ENCODE measurements around the gene SERPINC1.
"Not testable (repeated sequence)": the region's sequence is repeated elsewhere in the genome, so short reads cannot be mapped to it uniquely, and the experiment has no call there.

The SERPINC1 gene

DNA sequence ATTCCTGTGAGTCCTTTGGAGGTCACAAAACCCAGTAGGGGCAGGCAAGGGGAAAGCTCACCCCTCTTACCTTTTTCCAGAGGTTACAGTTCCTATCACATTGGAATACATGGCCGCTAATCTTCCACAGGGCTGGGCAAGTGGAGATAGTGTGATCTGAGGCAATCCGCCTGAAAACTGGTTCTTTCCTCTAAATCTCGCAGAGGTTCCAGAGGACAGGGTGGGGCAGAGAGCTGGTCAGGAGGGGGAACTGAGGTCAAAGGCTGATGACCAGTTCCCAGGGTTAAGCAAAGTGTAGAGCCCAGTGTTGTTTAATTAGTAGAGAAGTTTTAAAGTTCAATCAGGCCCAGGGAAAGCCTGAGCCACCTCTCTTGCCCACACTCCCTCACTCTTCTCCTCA, at the start of gene SERPINC1:
SERPINC1 (minus strand) TSS at position 179 of the 400 bp plus-strand sequence; CDS start at position 111, 68 bp downstream.
- H3K4me3 ChIP-seq (ENCODE audit: low read depth in 1 of 2, low read length in 2 of 2), result no peak within 1 kb of the TSS
- H3K27me3 ChIP-seq (ENCODE audit: control insufficient read depth in 1 of 2, insufficient read depth in 2 of 2, low read length in 2 of 2), result no peaks in the 10 kb centered on the region
- H3K27ac ChIP-seq (ENCODE audit: low read depth, low read length), result no peak within 1 kb of the TSS
- no peaks in the 10 kb centered on the region for H3K4me1 ChIP-seq (ENCODE audit: control insufficient read depth in 1 of 2, insufficient read depth in 2 of 2, low read length in 2 of 2)
- no peak within 1 kb of the TSS for H3K9ac ChIP-seq (ENCODE audit: low read depth in 1 of 2, low read length in 2 of 2)
- H3K36me3 ChIP-seq (ENCODE audit: control insufficient read depth in 1 of 2, insufficient read depth in 2 of 2, low read length in 2 of 2), result no peaks in the 10 kb centered on the region
- no peaks in the 10 kb centered on the region for H3K9me3 ChIP-seq (ENCODE audit: control insufficient read depth in 1 of 2, low read length in 2 of 2)

DNA sequence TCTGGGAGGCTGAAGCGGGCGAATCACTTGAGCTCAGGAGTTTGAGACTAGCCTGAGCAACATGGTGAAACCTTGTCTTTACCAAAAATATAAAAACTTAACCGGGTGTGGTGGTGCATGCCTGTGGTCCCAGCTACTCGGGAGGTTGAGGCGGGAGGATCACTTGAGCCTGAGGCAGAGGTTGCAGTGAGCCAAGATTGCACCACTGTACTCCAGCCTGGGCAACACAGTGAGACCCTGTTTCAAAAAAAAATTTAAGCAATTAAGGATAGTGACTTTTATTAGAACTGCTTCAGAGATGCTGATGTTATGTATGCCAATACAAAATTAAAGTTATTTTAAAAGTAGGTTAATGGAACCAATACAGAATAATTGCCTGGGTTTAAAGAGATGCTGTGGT, 48.8 kb upstream of the SERPINC1 start:
- not testable (repeated sequence) for H3K27me3 ChIP-seq (ENCODE audit: control insufficient read depth in 1 of 2, insufficient read depth in 2 of 2, low read length in 2 of 2); H3K4me3 ChIP-seq (ENCODE audit: low read depth in 1 of 2, low read length in 2 of 2); H3K27ac ChIP-seq (ENCODE audit: low read depth, low read length); H3K9ac ChIP-seq (ENCODE audit: low read depth in 1 of 2, low read length in 2 of 2); H3K4me1 ChIP-seq (ENCODE audit: control insufficient read depth in 1 of 2, insufficient read depth in 2 of 2, low read length in 2 of 2); H3K9me3 ChIP-seq (ENCODE audit: control insufficient read depth in 1 of 2, low read length in 2 of 2)
- peaks cover 29 to 44% of the 10 kb centered on the region in 2 donors for H3K36me3 ChIP-seq (ENCODE audit: control insufficient read depth in 1 of 2, insufficient read depth in 2 of 2, low read length in 2 of 2)

DNA sequence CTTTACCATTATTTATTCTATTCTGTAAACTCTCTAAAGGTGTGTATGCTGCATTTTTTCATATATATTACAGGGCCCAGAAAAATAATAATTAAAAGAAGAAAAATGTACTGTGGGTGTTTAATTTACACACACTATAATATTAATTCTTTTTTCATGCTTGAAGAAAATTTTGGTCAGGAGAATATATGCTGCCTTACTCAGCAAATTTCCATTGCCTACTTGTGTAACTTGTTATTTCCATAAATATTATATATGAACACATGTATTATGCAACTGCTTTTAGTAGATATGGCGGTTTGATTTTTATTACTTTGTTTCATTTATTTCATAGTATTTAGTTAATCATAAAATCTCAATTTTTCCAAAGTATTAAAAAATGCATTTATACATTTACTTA, 46.4 kb upstream of the SERPINC1 start:
- Histone ChIP-seq H3K27me3 (ENCODE audit: control insufficient read depth in 1 of 2, insufficient read depth in 2 of 2, low read length in 2 of 2) (no peaks in the 10 kb centered on the region), H3K4me1 (ENCODE audit: control insufficient read depth in 1 of 2, insufficient read depth in 2 of 2, low read length in 2 of 2) (no peaks in the 10 kb centered on the region), H3K27ac (ENCODE audit: low read depth, low read length) (no peak overlapping the region), H3K9ac (ENCODE audit: low read depth in 1 of 2, low read length in 2 of 2) (no peak overlapping the region), H3K4me3 (ENCODE audit: low read depth in 1 of 2, low read length in 2 of 2) (no peak overlapping the region), H3K36me3 (ENCODE audit: control insufficient read depth in 1 of 2, insufficient read depth in 2 of 2, low read length in 2 of 2) (peaks cover 36 to 44% of the 10 kb centered on the region in 2 donors), H3K9me3 (ENCODE audit: control insufficient read depth in 1 of 2, low read length in 2 of 2) (no peaks in the 10 kb centered on the region)

DNA sequence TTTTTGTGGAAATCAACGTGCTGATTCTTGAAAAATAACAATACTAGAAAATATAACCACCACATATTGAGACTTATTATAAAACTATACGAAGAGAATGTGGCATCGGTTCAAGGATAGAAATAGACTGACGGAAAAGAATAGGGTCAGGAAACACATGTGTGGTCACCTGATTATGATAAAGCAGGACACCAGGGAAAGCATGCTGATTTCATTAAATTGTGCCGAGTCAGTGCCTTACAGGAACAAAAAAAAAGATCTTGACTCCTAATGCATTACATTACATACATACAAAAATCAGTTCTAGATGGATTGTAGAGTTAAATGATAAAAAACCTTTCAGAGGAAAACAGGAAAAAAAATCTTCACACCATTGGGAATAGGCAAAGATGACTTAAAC, 43.5 kb upstream of the SERPINC1 start:
- H3K4me3 ChIP-seq (ENCODE audit: low read depth in 1 of 2, low read length in 2 of 2), result no peak overlapping the region
- no peak overlapping the region for H3K9ac ChIP-seq (ENCODE audit: low read depth in 1 of 2, low read length in 2 of 2)
- no peaks in the 10 kb centered on the region for H3K4me1 ChIP-seq (ENCODE audit: control insufficient read depth in 1 of 2, insufficient read depth in 2 of 2, low read length in 2 of 2)
- H3K9me3 ChIP-seq (ENCODE audit: control insufficient read depth in 1 of 2, low read length in 2 of 2), result no peaks in the 10 kb centered on the region
- H3K27ac ChIP-seq (ENCODE audit: low read depth, low read length), result no peak overlapping the region
- no peaks in the 10 kb centered on the region for H3K27me3 ChIP-seq (ENCODE audit: control insufficient read depth in 1 of 2, insufficient read depth in 2 of 2, low read length in 2 of 2)
- H3K36me3 ChIP-seq (ENCODE audit: control insufficient read depth in 1 of 2, insufficient read depth in 2 of 2, low read length in 2 of 2), result peaks cover 29 to 48% of the 10 kb centered on the region in 2 donors

DNA sequence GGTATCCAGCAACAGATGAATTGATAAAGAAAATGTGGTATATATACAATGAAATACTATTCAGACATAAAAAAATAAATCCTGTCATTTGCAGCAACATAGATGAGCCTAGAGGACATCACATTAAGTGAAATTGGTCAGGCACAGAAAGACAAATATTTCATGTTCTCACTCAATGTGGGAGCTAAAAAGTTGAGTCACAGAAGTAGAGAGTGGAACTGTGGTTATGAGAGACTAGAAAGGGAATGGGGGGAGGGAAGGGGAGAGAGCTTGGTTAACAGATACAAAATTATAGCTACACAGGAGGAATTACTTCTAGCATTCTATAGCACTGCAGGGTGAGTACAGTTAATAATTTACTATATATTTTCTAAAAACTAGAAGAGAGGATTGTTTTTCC, 37.1 kb upstream of the SERPINC1 start:
- Histone ChIP-seq H3K9ac (ENCODE audit: low read depth in 1 of 2, low read length in 2 of 2) (no peak overlapping the region), H3K27me3 (ENCODE audit: control insufficient read depth in 1 of 2, insufficient read depth in 2 of 2, low read length in 2 of 2) (no peaks in the 10 kb centered on the region), H3K27ac (ENCODE audit: low read depth, low read length) (no peak overlapping the region), H3K9me3 (ENCODE audit: control insufficient read depth in 1 of 2, low read length in 2 of 2) (no peaks in the 10 kb centered on the region), H3K4me1 (ENCODE audit: control insufficient read depth in 1 of 2, insufficient read depth in 2 of 2, low read length in 2 of 2) (no peaks in the 10 kb centered on the region), H3K36me3 (ENCODE audit: control insufficient read depth in 1 of 2, insufficient read depth in 2 of 2, low read length in 2 of 2) (peaks cover 4 to 67% of the 10 kb centered on the region in 2 donors), H3K4me3 (ENCODE audit: low read depth in 1 of 2, low read length in 2 of 2) (no peak overlapping the region)

DNA sequence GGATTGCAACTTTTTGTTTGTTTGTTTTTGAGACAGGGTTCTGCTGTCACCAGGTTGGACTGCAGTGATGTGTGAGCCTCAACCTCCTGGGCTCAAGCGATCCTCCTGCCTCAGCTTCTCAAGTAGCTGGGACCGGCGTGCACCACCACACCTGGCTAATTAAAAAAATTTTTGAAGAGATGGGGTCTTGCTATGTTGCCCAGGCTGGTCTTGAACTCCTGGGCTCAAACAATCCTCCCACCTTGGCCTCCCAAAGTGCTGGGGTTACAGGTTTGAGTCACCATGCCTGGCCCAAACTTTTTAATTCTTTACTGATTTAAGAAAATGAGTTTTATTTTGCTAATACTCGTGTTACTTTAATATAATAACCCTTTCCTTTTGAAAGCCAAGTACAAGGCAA, 31.5 kb upstream of the SERPINC1 start:
- Histone ChIP-seq H3K36me3 (ENCODE audit: control insufficient read depth in 1 of 2, insufficient read depth in 2 of 2, low read length in 2 of 2) (peaks cover 38 to 83% of the 10 kb centered on the region in 2 donors), H3K4me3 (ENCODE audit: low read depth in 1 of 2, low read length in 2 of 2) (no peak overlapping the region), H3K9me3 (ENCODE audit: control insufficient read depth in 1 of 2, low read length in 2 of 2) (no peaks in the 10 kb centered on the region), H3K4me1 (ENCODE audit: control insufficient read depth in 1 of 2, insufficient read depth in 2 of 2, low read length in 2 of 2) (no peaks in the 10 kb centered on the region), H3K27me3 (ENCODE audit: control insufficient read depth in 1 of 2, insufficient read depth in 2 of 2, low read length in 2 of 2) (no peaks in the 10 kb centered on the region), H3K9ac (ENCODE audit: low read depth in 1 of 2, low read length in 2 of 2) (no peak overlapping the region), H3K27ac (ENCODE audit: low read depth, low read length) (no peak overlapping the region)

DNA sequence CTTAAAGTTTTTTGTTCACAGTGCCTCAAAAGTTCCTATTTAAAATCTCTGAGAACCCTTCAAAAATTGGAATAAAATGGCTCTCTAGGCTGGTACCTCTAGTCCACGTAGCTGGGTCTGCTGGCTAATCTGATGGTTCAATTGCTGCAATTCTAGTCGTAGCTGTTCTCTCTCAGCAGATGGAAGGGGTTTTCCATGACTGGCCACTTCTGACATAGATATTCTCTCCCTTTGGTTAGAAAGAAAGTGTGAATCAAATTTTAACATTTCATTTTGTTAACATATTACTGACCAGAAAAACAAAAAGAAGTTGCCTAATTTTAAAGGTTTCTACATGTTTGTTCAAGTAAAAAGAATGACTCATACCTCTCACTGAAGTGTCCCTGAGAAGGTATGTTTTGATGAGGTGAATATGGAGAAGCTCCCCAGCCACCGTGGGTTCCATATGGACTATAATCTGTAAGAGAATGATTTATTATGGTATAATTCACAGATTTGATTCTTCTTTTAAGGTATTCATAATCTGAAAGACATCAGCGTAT, 29.3 kb upstream of the SERPINC1 start:
- Histone ChIP-seq H3K36me3 (ENCODE audit: control insufficient read depth in 1 of 2, insufficient read depth in 2 of 2, low read length in 2 of 2) (peaks cover 43 to 82% of the 10 kb centered on the region in 2 donors), H3K27me3 (ENCODE audit: control insufficient read depth in 1 of 2, insufficient read depth in 2 of 2, low read length in 2 of 2) (no peaks in the 10 kb centered on the region), H3K9ac (ENCODE audit: low read depth in 1 of 2, low read length in 2 of 2) (no peak overlapping the region), H3K4me3 (ENCODE audit: low read depth in 1 of 2, low read length in 2 of 2) (no peak overlapping the region), H3K27ac (ENCODE audit: low read depth, low read length) (no peak overlapping the region), H3K9me3 (ENCODE audit: control insufficient read depth in 1 of 2, low read length in 2 of 2) (no peaks in the 10 kb centered on the region), H3K4me1 (ENCODE audit: control insufficient read depth in 1 of 2, insufficient read depth in 2 of 2, low read length in 2 of 2) (no peaks in the 10 kb centered on the region)

DNA sequence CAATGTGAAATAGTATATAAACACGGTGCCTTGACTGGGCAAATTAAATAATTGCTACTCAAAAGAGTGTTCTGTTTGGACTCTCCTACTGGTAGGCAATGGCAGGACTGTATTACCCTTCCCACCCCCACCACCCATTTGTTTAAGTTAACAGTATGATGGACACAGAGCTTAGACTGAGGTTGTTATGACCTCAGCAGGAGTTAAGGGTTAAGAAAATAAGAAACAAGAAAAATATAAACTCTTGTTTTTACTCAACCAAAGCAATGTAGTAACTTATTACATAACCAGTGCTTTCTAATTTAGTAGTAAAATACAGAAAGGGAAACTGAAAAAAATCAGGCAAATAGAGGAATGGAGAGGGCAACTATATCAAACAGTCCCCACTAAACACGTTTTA, 19.9 kb upstream of the SERPINC1 start:
- no peak overlapping the region for H3K9ac ChIP-seq (ENCODE audit: low read depth in 1 of 2, low read length in 2 of 2)
- no peaks in the 10 kb centered on the region for H3K27me3 ChIP-seq (ENCODE audit: control insufficient read depth in 1 of 2, insufficient read depth in 2 of 2, low read length in 2 of 2)
- peaks cover 19 to 51% of the 10 kb centered on the region in 2 donors for H3K36me3 ChIP-seq (ENCODE audit: control insufficient read depth in 1 of 2, insufficient read depth in 2 of 2, low read length in 2 of 2)
- no peaks in the 10 kb centered on the region for H3K9me3 ChIP-seq (ENCODE audit: control insufficient read depth in 1 of 2, low read length in 2 of 2)
- no peak overlapping the region for H3K4me3 ChIP-seq (ENCODE audit: low read depth in 1 of 2, low read length in 2 of 2)
- no peak overlapping the region for H3K27ac ChIP-seq (ENCODE audit: low read depth, low read length)
- no peaks in the 10 kb centered on the region for H3K4me1 ChIP-seq (ENCODE audit: control insufficient read depth in 1 of 2, insufficient read depth in 2 of 2, low read length in 2 of 2)

DNA sequence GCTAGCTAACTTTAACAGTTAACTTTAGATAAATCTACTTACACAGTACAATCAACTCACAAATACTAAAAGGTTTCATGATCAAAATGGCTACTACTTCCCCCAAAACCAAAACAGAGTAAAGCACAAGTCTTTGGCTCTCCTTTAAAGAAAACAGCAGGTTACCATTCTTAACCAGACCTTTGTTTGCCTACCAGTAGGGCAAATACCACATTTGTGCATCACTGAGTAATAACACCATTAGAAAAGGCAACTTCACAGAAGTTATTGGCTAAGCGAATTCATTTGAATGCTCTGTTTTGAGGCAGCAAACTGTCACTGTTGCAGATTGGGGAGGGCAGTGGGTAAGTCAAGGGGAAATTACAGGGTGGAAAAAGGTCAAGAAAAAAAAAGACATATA, 17.3 kb upstream of the SERPINC1 start:
- H3K36me3 ChIP-seq (ENCODE audit: control insufficient read depth in 1 of 2, insufficient read depth in 2 of 2, low read length in 2 of 2), result peaks cover 14 to 33% of the 10 kb centered on the region in 2 donors

DNA sequence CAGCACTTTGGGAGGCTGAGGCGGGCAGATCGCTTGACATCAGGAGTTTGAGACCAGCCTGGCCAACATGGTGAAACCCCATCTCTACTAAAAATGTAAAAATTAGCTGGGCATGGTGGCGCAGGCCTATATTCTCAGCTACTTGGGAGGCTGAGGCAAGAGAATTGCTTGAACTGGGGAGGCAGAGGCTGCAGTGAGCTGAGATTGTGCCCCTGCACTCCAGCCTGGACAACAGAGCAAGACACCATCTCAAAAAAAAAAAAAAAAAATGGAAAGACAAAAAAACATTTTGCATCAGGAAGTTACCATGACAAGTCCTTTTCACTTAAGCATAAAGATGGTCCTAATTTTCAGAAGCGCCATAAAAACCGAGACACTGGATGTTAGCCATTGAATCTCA, 13.4 kb upstream of the SERPINC1 start:
- H3K27me3 ChIP-seq (ENCODE audit: control insufficient read depth in 1 of 2, insufficient read depth in 2 of 2, low read length in 2 of 2); H3K27ac ChIP-seq (ENCODE audit: low read depth, low read length); H3K9ac ChIP-seq (ENCODE audit: low read depth in 1 of 2, low read length in 2 of 2); H3K4me1 ChIP-seq (ENCODE audit: control insufficient read depth in 1 of 2, insufficient read depth in 2 of 2, low read length in 2 of 2); H3K9me3 ChIP-seq (ENCODE audit: control insufficient read depth in 1 of 2, low read length in 2 of 2); H3K4me3 ChIP-seq (ENCODE audit: low read depth in 1 of 2, low read length in 2 of 2); H3K36me3 ChIP-seq (ENCODE audit: control insufficient read depth in 1 of 2, insufficient read depth in 2 of 2, low read length in 2 of 2): not testable (repeated sequence)

More for the DNA sequence above, 17.3 kb upstream of the SERPINC1 start:
- Histone ChIP-seq H3K4me3 (ENCODE audit: low read depth in 1 of 2, low read length in 2 of 2) (no peak overlapping the region), H3K9me3 (ENCODE audit: control insufficient read depth in 1 of 2, low read length in 2 of 2) (no peaks in the 10 kb centered on the region), H3K27ac (ENCODE audit: low read depth, low read length) (no peak overlapping the region), H3K9ac (ENCODE audit: low read depth in 1 of 2, low read length in 2 of 2) (no peak overlapping the region), H3K4me1 (ENCODE audit: control insufficient read depth in 1 of 2, insufficient read depth in 2 of 2, low read length in 2 of 2) (no peaks in the 10 kb centered on the region), H3K27me3 (ENCODE audit: control insufficient read depth in 1 of 2, insufficient read depth in 2 of 2, low read length in 2 of 2) (no peaks in the 10 kb centered on the region)

All from duodenal mucosa (tissue), 2 donors.